AG09319 (cell line): ENCODE measurements around the gene DAZL.

ENCODE experiments used
- DNase-seq: peaks from one replicate; pipeline ENCODE4 v3.0.0-alpha.2; 2010; ENCODE audit warnings: low read depth; ENCODE audit errors: extremely low read depth
- TF ChIP-seq, protein P1 (sequence below): IDR thresholded peaks from 2 replicates; pipeline ENCODE4 v1.5.1; 2011; ENCODE audit warnings: low read depth, mild to moderate bottlenecking, inconsistent platforms, low read length, moderate library complexity

The DAZL gene

DNA sequence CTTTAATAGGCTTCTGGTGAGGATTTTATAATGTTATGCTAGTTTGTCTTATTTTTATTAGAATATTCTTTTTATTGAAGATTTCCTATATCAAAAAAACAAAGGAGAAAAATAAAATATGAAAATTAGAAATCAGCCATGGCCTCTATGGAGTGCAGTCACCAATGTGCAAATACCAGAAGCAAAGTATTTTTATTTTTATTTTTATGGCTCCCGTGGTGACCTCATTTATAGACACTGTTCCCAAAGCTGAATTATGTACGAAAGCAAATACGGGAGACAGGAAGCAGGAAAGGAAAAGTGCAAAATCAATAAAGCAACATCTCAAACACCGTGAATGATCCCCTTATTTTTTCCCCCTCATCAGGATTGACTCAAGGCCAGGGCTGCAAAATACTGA lies 35.1 kb downstream of the DAZL start:
- no peak for DNase-seq

DNA sequence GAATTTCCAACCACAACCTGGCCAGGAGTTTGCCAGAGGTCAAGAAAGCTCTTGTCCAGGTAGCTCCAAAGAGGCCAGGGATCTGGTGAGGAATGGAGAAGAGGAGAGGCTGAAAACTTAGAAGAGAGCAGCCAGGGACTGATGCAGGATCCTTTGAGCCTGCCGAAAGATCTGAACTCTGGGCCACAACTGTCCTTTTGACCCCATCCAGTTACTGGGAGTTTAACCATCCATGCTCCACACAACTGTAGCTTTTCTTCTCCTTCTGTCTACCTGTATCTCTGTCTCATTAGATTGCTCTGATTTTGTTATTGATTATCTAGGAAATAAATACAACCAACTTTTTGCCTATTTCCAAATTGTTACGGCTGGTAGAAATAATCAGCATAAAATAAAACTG lies 36.7 kb downstream of the DAZL start:
- TF ChIP-seq, protein P1, sequence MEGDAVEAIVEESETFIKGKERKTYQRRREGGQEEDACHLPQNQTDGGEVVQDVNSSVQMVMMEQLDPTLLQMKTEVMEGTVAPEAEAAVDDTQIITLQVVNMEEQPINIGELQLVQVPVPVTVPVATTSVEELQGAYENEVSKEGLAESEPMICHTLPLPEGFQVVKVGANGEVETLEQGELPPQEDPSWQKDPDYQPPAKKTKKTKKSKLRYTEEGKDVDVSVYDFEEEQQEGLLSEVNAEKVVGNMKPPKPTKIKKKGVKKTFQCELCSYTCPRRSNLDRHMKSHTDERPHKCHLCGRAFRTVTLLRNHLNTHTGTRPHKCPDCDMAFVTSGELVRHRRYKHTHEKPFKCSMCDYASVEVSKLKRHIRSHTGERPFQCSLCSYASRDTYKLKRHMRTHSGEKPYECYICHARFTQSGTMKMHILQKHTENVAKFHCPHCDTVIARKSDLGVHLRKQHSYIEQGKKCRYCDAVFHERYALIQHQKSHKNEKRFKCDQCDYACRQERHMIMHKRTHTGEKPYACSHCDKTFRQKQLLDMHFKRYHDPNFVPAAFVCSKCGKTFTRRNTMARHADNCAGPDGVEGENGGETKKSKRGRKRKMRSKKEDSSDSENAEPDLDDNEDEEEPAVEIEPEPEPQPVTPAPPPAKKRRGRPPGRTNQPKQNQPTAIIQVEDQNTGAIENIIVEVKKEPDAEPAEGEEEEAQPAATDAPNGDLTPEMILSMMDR, result no peak
- DNase-seq, result no peak

More for the DNA sequence above, 35.1 kb downstream of the DAZL start:
- TF ChIP-seq, protein P1, result no peak

DNA sequence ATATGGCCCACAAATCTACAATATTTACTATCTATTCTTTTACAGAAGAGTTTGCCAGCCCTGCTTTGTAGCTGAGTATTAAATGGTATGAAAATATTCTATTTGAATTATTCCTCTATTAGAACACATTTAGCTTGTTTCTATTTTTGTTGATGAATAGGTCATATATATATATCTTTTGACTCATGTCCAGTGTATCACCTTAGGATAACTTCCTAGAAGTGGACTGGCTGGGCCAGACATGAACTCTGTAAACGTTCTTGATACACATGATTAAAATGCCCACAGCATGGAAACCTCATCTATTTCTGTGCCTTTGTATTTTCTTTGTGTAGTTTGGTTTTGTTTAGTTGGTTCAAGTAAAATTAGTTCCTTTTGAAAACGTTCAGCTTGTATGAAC lies 37.1 kb downstream of the DAZL start:
- TF ChIP-seq, protein P1, result no peak
- no peak for DNase-seq

DNA sequence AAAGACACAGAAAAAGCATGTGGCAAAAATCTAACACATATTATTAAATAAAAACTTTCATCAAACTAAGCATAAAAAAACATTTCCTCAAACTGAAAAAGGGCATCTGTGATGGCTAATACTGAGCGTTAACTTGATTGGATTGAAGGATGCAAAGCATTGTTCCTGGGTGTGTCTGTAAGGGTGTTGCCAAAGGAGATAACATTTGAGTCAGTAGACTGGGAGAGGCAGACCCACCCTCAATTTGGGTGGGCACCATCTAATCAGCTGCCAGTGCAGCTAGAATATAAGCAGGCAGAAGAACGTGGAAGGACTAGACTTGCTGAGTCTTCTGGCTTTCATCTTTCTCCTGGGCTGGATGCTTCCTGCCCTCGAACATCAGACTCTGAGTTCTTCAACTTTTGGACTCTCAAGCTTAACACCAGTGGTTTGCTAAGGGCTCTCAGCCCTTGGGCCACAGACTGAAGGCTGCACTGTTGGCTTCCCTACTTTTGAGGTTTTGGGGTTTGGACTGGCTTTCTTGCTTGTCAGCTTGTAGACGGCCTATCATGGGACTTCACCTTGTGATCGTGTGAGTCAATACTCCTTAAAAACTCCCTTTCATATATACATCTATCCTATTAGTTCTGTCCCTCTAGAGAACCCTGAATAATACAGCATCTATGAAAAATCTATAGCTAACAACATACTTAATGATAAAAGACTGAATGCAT lies 45.4 kb downstream of the DAZL start:
- DNase-seq, result no peak
- TF ChIP-seq, protein P1, result no peak

DNA sequence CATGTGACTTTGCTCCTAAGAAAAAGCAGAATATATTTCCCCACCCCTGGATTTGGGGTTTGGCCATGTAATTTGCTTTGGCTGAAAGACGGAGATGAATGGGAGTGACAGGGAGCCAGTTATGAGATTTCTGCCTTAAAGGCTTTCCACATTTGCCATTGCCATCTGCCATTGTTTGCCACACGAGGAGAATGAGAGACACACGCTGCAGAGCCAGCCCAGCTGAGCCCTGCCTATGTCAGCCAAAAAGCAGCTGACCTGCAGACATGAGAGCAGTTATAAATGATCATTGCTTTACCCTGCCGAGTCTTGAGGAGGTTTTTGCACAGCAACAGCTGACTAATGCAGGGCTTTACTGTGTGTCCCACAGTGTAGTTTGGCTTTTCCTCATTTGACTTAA lies 51.1 kb downstream of the DAZL start:
- no peak for DNase-seq
- TF ChIP-seq, protein P1, result no peak

DNA sequence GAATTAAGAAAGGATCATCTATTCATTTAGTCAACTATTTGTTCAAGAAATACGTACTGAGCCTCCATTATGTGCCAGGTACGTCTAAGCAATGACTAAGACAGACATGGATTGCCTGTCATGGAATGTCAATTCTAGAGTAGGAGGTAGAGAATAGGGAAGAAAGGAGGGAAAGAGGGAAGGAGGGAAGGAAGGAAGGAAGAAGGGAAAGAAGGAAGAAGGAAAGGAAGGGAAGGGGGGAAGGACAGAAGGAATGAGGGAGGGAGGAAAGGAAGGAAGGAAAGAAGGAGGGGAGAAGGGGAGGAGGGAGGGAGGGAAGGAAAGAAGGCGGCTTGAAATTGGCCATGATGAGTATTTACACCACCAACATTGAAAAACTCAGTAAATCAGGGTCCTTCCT lies 52.5 kb downstream of the DAZL start:
- TF ChIP-seq, protein P1, result no peak
- no peak for DNase-seq

DNA sequence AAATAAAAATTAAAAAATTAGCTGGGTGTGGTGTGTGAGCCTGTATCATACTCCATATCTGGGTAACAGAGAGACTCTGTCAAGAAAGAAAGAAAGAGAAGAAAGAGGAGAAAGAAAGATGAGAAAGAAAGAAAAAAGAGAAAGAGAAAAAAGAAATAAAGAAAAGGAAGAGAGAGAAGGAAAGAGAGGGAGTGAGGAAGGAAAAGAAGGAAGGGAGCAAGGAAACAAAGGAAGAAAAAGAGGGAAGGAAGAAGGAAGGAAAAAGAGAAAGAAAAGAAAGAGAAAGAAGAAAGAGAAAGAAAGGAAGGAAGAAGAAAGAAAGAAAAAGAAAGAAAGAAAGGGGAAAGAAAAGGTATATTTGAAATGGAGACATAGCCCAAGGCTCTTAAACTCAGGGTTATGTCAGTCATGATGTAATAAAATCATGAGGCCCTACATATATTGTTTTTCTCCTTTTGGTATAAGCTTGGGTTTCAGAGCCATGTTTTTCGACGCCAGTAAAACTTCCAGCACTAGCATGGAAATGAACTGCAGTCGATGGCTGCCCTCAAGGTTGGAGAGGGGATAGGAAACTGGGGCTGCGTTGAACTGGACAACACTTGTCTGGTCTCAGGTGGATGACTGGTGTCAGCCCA lies 53.8 kb downstream of the DAZL start:
- TF ChIP-seq, protein P1, result no peak
- DNase-seq, result no peak
